CD4-positive, alpha-beta memory T cell (primary cell): ENCODE results near the gene UFSP1. TPM values are rescaled to one million over a fixed set of nuclear protein-coding genes. Genes with fewer than 3 reads are reported as not detected.

ENCODE experiments used
- CTCF ChIA-PET: fragments of 350-600 bp; sonication (Branson Sonifier 250); formaldehyde crosslinking; loops from one replicate; lab custom pipeline; 2021; ENCODE audit warnings: inconsistent platforms; ENCODE audit not compliant: partially characterized antibody; lab: Charles Lee
- POLR2A ChIA-PET: fragments of 350-600 bp; sonication (Branson Sonifier 250); formaldehyde crosslinking; loops from one replicate; lab custom pipeline; 2021; ENCODE audit not compliant: partially characterized antibody; lab: Charles Lee
- DNase-seq, 5 donors: peaks; one replicate each; pipeline versions ENCODE4 v3.0.0 to v3.0.0-alpha.2; 2020 to 2022; ENCODE audit warnings: mixed read lengths in 1 of 5
- H3K27ac ChIP-seq: one replicate; pipeline ENCODE4 v1.7.0; 2013; ENCODE audit warnings: low read depth, low read length
- H3K27me3 ChIP-seq: 2 replicates; pipeline ENCODE4 v1.7.0; 2013; ENCODE audit warnings: mild to moderate bottlenecking, low read length, moderate library complexity; ENCODE audit not compliant: insufficient read depth
- H3K36me3 ChIP-seq: 2 replicates; pipeline ENCODE4 v1.7.0; 2013; ENCODE audit warnings: mild to moderate bottlenecking, low read length, moderate library complexity; ENCODE audit not compliant: insufficient read depth
- H3K4me1 ChIP-seq: 2 replicates; pipeline ENCODE4 v1.7.0; 2013; ENCODE audit warnings: mild to moderate bottlenecking, low read length, moderate library complexity; ENCODE audit not compliant: insufficient read depth
- H3K4me3 ChIP-seq, 2 donors: one replicate each; pipeline ENCODE4 v1.7.0; 2013; ENCODE audit warnings: low read length in 2 of 2, mild to moderate bottlenecking in 1 of 2
- H3K9me3 ChIP-seq, 2 donors: one replicate each; pipeline ENCODE4 v1.7.0; 2013; ENCODE audit warnings: low read length in 2 of 2, control low read depth in 1 of 2; ENCODE audit not compliant: control insufficient read depth in 1 of 2
- H3K27ac Mint-ChIP-seq, 7 donors: one replicate each; pipeline ENCODE4 v1.8.0; 2020 to 2021; ENCODE audit warnings: mixed read lengths in 7 of 7, mild to moderate bottlenecking in 6 of 7, inconsistent platforms in 3 of 7, moderate library complexity in 3 of 7
- H3K27me3 Mint-ChIP-seq, 2 donors: one replicate each; pipeline ENCODE4 v1.8.0; 2020 to 2021; ENCODE audit warnings: mixed read lengths in 2 of 2
- H3K36me3 Mint-ChIP-seq, 2 donors: one replicate each; pipeline ENCODE4 v1.8.0; 2020 to 2021; ENCODE audit warnings: mixed read lengths in 2 of 2, inconsistent platforms in 1 of 2, mild to moderate bottlenecking in 1 of 2
- H3K4me1 Mint-ChIP-seq, 4 donors: one replicate each; pipeline ENCODE4 v1.8.0; 2020 to 2021; ENCODE audit warnings: mixed read lengths in 4 of 4, mild to moderate bottlenecking in 1 of 4
- H3K4me3 Mint-ChIP-seq, 8 donors: one replicate each; pipeline ENCODE4 v1.8.0; 2020 to 2021; ENCODE audit warnings: mixed read lengths in 8 of 8, mild to moderate bottlenecking in 7 of 8, moderate library complexity in 6 of 8, inconsistent platforms in 3 of 8
- H3K9me3 Mint-ChIP-seq, 8 donors: one replicate each; pipeline ENCODE4 v1.8.0; 2020 to 2021; ENCODE audit warnings: mixed read lengths in 8 of 8, mild to moderate bottlenecking in 5 of 8, inconsistent platforms in 3 of 8, moderate library complexity in 1 of 8
- intact Hi-C: fragments of 100-400 bp; cut with micrococcal nuclease; formaldehyde crosslinking; loops from one replicate; pipeline ENCODE4 v1.15.1; 2023
- polyA plus RNA-seq, 2 donors: library from polyadenylated mRNA; unstranded; fragments of 300-500 nt; fragmentation: Illumina TruSeq; gene quantifications; one replicate each; pipeline ENCODE4 v1.2.3, GENCODE V29; 2021
- total RNA-seq, 2 experiments: library from RNA; stranded (reverse); gene quantifications; one replicate each; pipeline ENCODE4 v1.2.3, GENCODE V29; 2021

UFSP1 gene
- total and polyA plus RNA-seq, 4 experiments from 2014 or later = 0.34 to 11.0 (median 6.4) TPM

DNA sequence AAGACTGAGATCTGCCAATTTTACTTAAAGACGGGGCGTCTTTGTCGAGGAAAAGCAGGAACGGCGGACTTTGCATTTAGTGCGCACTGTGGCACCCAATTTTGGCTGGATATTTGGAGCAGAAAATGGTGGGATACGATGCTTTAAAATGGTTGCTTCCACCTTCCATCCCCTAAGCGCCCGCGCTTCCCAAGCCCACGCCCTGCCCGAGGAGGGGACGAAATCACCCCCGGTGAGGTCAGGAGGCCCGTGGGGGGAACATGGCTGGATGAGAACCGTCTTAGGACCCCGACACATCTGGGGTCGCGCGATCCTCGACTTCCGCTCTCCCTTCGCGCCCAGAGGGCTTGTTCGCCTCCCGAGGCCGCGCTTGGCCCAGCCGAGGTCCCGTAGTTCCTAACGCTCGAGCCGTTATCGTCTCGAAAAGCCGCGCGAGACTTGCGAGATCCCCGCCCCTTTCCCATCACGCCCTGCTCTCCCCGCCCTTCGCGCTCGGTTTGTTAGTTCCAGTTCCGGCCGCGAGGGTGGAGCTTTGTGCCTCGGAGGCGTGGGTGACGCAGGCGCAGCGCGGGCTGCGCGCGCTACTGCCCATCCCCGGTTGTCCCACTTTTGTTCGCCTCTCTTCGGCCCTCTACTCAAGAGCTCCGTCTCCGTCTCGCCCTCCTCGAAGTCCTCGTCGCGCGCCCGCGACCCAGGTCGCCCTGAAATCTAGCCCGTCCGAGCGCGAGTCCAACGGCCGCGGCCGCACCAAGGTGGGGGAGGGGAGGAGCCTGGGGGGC, 14.7 kb downstream of the UFSP1 start, which contains the start of gene SRRT:
TSS of gene SRRT (plus strand) at position 527 of the 779 bp plus-strand sequence. CDS start 488 bp downstream, outside the sequence.
- peaks cover 23 to 43% of the 10 kb centered on the region in 2 donors for H3K36me3 Mint-ChIP-seq
- peaks cover 26 to 61% (median 47%) of the 10 kb centered on the region in 4 donors for H3K4me1 Mint-ChIP-seq
- POLR2A ChIA-PET = interaction anchor here (0.6 to 6.2 kb wide), 25 partner anchors 8 to 955 kb away, joined by 3 to 243 read pairs (median 5); partner anchors contain the start of genes ACHE, AGFG2, FBXO24 and FIS1

DNA sequence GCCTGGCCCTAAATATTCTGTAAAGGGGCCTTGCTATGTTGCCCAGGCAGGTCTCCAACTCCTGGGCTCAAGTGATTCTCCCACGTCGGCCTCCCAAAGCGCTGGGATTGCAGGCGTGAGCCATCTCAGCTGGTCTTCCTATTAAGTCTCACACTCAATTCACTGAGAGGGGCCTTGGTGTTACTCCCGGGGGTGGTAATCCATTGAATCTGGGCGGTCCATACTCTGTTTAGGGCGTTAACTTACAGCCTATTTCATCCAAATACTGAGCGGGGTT, 15.3 kb downstream of the UFSP1 start:
- Mint-ChIP-seq H3K27me3 (no peaks in the 10 kb centered on the region), H3K4me3 (peak overlapping the region; percentile 98 to 99 (median 99)), H3K27ac (peak overlapping the region; percentile 96 to 99 (median 98)), H3K36me3 (peaks cover 19 to 39% of the 10 kb centered on the region in 2 donors), H3K4me1 (peaks cover 25 to 55% (median 43%) of the 10 kb centered on the region in 4 donors), H3K9me3 (peaks cover 0 to 2% (median 0%) of the 10 kb centered on the region in 8 donors)
- Histone ChIP-seq H3K27ac (peak overlapping the region; percentile 91), H3K36me3 (no peaks in the 10 kb centered on the region), H3K4me3 (peak overlapping the region; percentile 84 to 99), H3K9me3 (no peaks in the 10 kb centered on the region), H3K4me1 (peaks cover 48% of the 10 kb centered on the region), H3K27me3 (no peaks in the 10 kb centered on the region)
- POLR2A ChIA-PET = interaction anchor here (1.6 to 6.2 kb wide), 5 partner anchors 10 to 343 kb away, joined by 8 to 243 read pairs (median 15); partner anchors contain the start of genes PLOD3, SLC12A9, TRIM56 and UFSP1
- intact Hi-C loops = loop anchor here (1.0 kb wide), 1 partner anchor 22 kb away; the partner anchor contains the start of gene SLC12A9
- DNase-seq = no peak
- CTCF ChIA-PET = interaction anchor here (1.3 to 5.1 kb wide), 2 partner anchors 9 to 22 kb away, joined by 3 to 30 read pairs; partner anchors contain the start of gene SLC12A9

More for the DNA sequence above, 14.7 kb downstream of the UFSP1 start, which contains the start of gene SRRT:
- Mint-ChIP-seq H3K4me3 (peak within 1 kb of the TSS; percentile 98 to 99 (median 99)), H3K27ac (peak within 1 kb of the TSS; percentile 96 to 99 (median 98)), H3K9me3 (peaks cover 0 to 2% (median 0%) of the 10 kb centered on the region in 8 donors), H3K27me3 (no peaks in the 10 kb centered on the region)
- DNase-seq = peak; percentile 98
- CTCF ChIA-PET = interaction anchor here (0.5 to 5.1 kb wide), 7 partner anchors 10 to 443 kb away, joined by 3 to 30 read pairs (median 4); partner anchors contain the start of genes PLOD3, SLC12A9 and UFSP1
- Histone ChIP-seq H3K27ac (peak within 1 kb of the TSS; percentile 91), H3K4me3 (peak within 1 kb of the TSS; percentile 92 to 99), H3K9me3 (no peaks in the 10 kb centered on the region), H3K4me1 (peaks cover 49% of the 10 kb centered on the region), H3K27me3 (no peaks in the 10 kb centered on the region), H3K36me3 (peaks cover 3% of the 10 kb centered on the region)
- intact Hi-C loops = loop anchor here (1.0 kb wide), 2 partner anchors 13 to 22 kb away; partner anchors contain the start of gene SLC12A9

GRCh38 chr7:100873599-100874299, 15.8 kb downstream of the UFSP1 start:
- peak overlapping the region in 1 of 2 donors; percentile 99 for H3K4me3 ChIP-seq
- no peak for DNase-seq
- Mint-ChIP-seq H3K9me3 (peaks cover 0 to 2% (median 0%) of the 10 kb centered on the region in 8 donors), H3K27me3 (no peaks in the 10 kb centered on the region), H3K27ac (peak overlapping the region; percentile 96 to 99 (median 98)), H3K4me1 (peaks cover 24 to 50% (median 40%) of the 10 kb centered on the region in 4 donors), H3K36me3 (peaks cover 19 to 36% of the 10 kb centered on the region in 2 donors), H3K4me3 (peak overlapping the region; percentile 98 to 99 (median 99))
- H3K27ac ChIP-seq = peak overlapping the region; percentile 91
- no peaks in the 10 kb centered on the region for H3K36me3 ChIP-seq
- peaks cover 43% of the 10 kb centered on the region for H3K4me1 ChIP-seq
- no peaks in the 10 kb centered on the region for H3K27me3 ChIP-seq
- ChIA-PET CTCF (interaction anchor here (5.1 kb wide), 1 partner anchor 21 kb away, joined by 30 read pairs; the partner anchor contains the start of gene SLC12A9), POLR2A (interaction anchor here (0.6 to 6.2 kb wide), 5 partner anchors 9 to 343 kb away, joined by 3 to 243 read pairs (median 15); partner anchors contain the start of genes FBXO24, PLOD3, SLC12A9 and UFSP1)
- H3K9me3 ChIP-seq = no peaks in the 10 kb centered on the region
- intact Hi-C loops = loop anchor here (1.0 kb wide), 1 partner anchor 21 kb away; the partner anchor contains the start of gene SLC12A9

GRCh38 chr7:100867776-100868485, 21.6 kb downstream of the UFSP1 start:
- CTCF ChIA-PET = interaction anchor here (1.3 kb wide), 1 partner anchor 16 kb away, joined by 5 read pairs; the partner anchor contains the start of gene SLC12A9
- H3K4me1 Mint-ChIP-seq = peaks cover 3 to 19% (median 6%) of the 10 kb centered on the region in 4 donors
- Histone ChIP-seq H3K27me3 (no peaks in the 10 kb centered on the region), H3K4me1 (peaks cover 10% of the 10 kb centered on the region), H3K27ac (peak overlapping the region; percentile 66), H3K36me3 (peaks cover 4% of the 10 kb centered on the region), H3K4me3 (peak overlapping the region in 1 of 2 donors; percentile 58), H3K9me3 (no peaks in the 10 kb centered on the region)
- H3K9me3 Mint-ChIP-seq = no peaks in the 10 kb centered on the region
- H3K4me3 Mint-ChIP-seq = peak overlapping the region; percentile 43 to 78 (median 69)
- H3K27ac Mint-ChIP-seq = peak overlapping the region; percentile 59 to 89 (median 81)
- H3K27me3 Mint-ChIP-seq = no peaks in the 10 kb centered on the region
- POLR2A ChIA-PET = no interaction called here
- peaks cover 4 to 25% of the 10 kb centered on the region in 2 donors for H3K36me3 Mint-ChIP-seq
- DNase-seq = no peak
- intact Hi-C loops = no loop called here

DNA sequence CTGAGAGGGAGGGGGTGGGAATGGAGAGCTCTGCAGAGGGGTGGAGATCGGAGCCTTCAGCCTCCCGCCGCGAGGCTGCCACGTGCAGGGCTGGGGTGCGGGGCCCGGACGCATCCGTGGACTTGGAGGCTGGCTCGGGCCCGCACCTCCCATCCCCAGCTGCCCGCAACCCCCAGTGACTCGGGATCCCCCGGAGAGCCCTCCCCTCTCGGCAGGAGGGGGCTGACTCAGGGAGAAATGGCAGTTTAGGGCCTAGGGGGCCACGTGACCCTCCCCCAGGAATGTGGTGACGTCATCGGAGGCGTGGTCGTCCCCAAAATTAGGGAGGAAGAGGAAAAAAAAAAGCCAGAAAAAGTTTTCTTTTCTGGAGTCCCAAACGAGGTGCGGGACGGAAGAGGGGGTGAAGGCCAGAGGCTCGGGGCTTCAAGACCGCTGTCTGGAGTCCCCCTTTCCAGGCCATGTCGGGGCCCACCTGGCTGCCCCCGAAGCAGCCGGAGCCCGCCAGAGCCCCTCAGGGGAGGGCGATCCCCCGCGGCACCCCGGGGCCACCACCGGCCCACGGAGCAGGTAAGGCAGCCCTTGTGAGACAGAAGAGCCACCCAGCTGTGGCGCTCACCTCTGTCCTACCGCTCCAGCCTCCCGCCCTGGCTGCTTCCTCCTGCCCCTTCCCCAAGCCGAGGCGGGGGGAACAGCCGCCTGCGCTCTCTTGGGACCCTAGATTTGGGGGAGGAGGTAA, 22.3 kb downstream of the UFSP1 start, which contains the start of gene TRIP6:
TSS of gene TRIP6 (plus strand) at position 348 of the 736 bp plus-strand sequence. CDS start at position 459, 111 bp downstream.
- intact Hi-C loops = no loop called here
- POLR2A ChIA-PET = interaction anchor here (0.7 to 1.1 kb wide), 4 partner anchors 8 to 22 kb away, joined by 3 to 5 read pairs (median 3); partner anchors contain the start of genes SRRT and UFSP1
- Histone ChIP-seq H3K4me3 (peak within 1 kb of the TSS in 1 of 2 donors; percentile 58), H3K27me3 (no peaks in the 10 kb centered on the region), H3K4me1 (peaks cover 10% of the 10 kb centered on the region), H3K27ac (peak within 1 kb of the TSS; percentile 66), H3K9me3 (no peaks in the 10 kb centered on the region), H3K36me3 (peaks cover 4% of the 10 kb centered on the region)
- Mint-ChIP-seq H3K27ac (peak within 1 kb of the TSS; percentile 64 to 93 (median 92)), H3K4me1 (peaks cover 3 to 19% (median 6%) of the 10 kb centered on the region in 4 donors), H3K9me3 (no peaks in the 10 kb centered on the region), H3K4me3 (peak within 1 kb of the TSS; percentile 78 to 87 (median 85)), H3K36me3 (peaks cover 8 to 28% of the 10 kb centered on the region in 2 donors), H3K27me3 (no peaks in the 10 kb centered on the region)
- DNase-seq = peak in 3 of 5 donors; percentile 22 to 60 (median 39)
- CTCF ChIA-PET = interaction anchor here (1.3 kb wide), 1 partner anchor 15 kb away, joined by 5 read pairs; the partner anchor contains the start of gene SLC12A9
